Endothelial cell of umbilical vein (primary cell): ENCODE measurements around the gene ZBTB7C. TPM values are rescaled to one million over a fixed set of nuclear protein-coding genes. Genes with fewer than 3 reads are reported as not detected.

Experiments
- BruUV-seq: library from RNA; stranded (reverse); fragments of 400-500 nt; replicated peaks from 2 replicates; lab custom pipeline; 2021; lab: Mats Ljungman, UMichigan
- CTCF ChIA-PET: fragments of 300-600, 350-600 bp; sonication (Branson Sonifier 250); formaldehyde crosslinking; loops from one replicate; lab custom pipeline; 2021; ENCODE audit warnings: antibody characterized with exemption, inconsistent platforms; lab: Charles Lee
- POLR2A ChIA-PET: fragments of 300-600, 350-600 bp; sonication (Branson Sonifier 250); formaldehyde crosslinking; loops from one replicate; lab custom pipeline; 2021; ENCODE audit warnings: antibody characterized with exemption, inconsistent platforms; lab: Charles Lee
- DNase-seq: peaks from one replicate; pipeline ENCODE4 v3.0.0-alpha.2; 2011; ENCODE audit warnings: low read depth, low spot score
- FAIRE-seq: peaks from 2 replicates; lab custom pipeline; 2011; peaks lifted over from hg19 to GRCh38; lab: Jason Lieb, UNC
- H2AFZ ChIP-seq: 2 replicates; pipeline ENCODE4 v1.6.0; 2012; ENCODE audit warnings: low read depth, low read length, control low read depth, inconsistent platforms
- H3K27ac ChIP-seq: 2 replicates; pipeline ENCODE4 v1.5.1; 2011; ENCODE audit warnings: low read depth, mild to moderate bottlenecking, control low read depth, low read length, moderate library complexity; ENCODE audit not compliant: insufficient read depth
- H3K27me3 ChIP-seq, 2 experiments: 2 replicates each; pipeline versions ENCODE4 v1.6.0 to v1.6.1; 2011; ENCODE audit warnings: low read length in 2 of 2, mixed read lengths in 1 of 2; ENCODE audit not compliant: control insufficient read depth in 2 of 2, insufficient read depth in 2 of 2
- H3K36me3 ChIP-seq, 2 experiments: 2 replicates in 1 of 2; 3 replicates in 1 of 2; pipeline ENCODE4 v1.5.1; 2011; ENCODE audit warnings: low read length in 2 of 2, mild to moderate bottlenecking in 1 of 2, moderate library complexity in 1 of 2; ENCODE audit not compliant: control insufficient read depth in 2 of 2, insufficient read depth in 2 of 2; ENCODE audit errors: extremely low read depth in 1 of 2
- H3K4me1 ChIP-seq: 3 replicates; pipeline ENCODE4 v1.5.1; 2011; ENCODE audit warnings: mild to moderate bottlenecking, low read length; ENCODE audit not compliant: control insufficient read depth, insufficient read depth; ENCODE audit errors: extremely low read depth
- H3K4me2 ChIP-seq: 2 replicates; pipeline ENCODE4 v1.6.1; 2011; ENCODE audit warnings: low read length, control low read depth, mixed read lengths; ENCODE audit not compliant: insufficient read depth
- H3K4me3 ChIP-seq, 3 experiments: fragments of 200-600 bp in 1 of 3; sonication (generic), shearing (Covaris generic) in 1 of 3; replicated peaks in 1 of 3; 2 replicates each; pipeline ENCODE4 v1.5.1; 2011 to 2016; ENCODE audit warnings: control low read depth in 3 of 3, low read length in 3 of 3, mild to moderate bottlenecking in 2 of 3, inconsistent platforms in 1 of 3, low read depth in 1 of 3, moderate library complexity in 1 of 3; ENCODE audit not compliant: insufficient read depth in 1 of 3
- H3K79me2 ChIP-seq: 2 replicates; pipeline ENCODE4 v1.6.0; 2012; ENCODE audit warnings: low read length, inconsistent platforms; ENCODE audit not compliant: control insufficient read depth, insufficient read depth
- H3K9ac ChIP-seq: replicated peaks from 2 replicates; pipeline ENCODE3; 2011; ENCODE audit warnings: low read length, control low read depth; ENCODE audit not compliant: insufficient read depth; ENCODE audit errors: extremely low read depth
- H3K9me1 ChIP-seq: replicated peaks from 3 replicates; pipeline ENCODE4 v1.6.0; 2011; ENCODE audit warnings: mild to moderate bottlenecking, low read length; ENCODE audit not compliant: control insufficient read depth, insufficient read depth; ENCODE audit errors: extremely low read depth
- H3K9me3 ChIP-seq: replicated peaks from 2 replicates; pipeline ENCODE4 v1.5.1; 2012; ENCODE audit warnings: low read length, inconsistent platforms; ENCODE audit not compliant: control insufficient read depth, insufficient read depth
- H4K20me1 ChIP-seq: replicated peaks from 2 replicates; pipeline ENCODE3; 2011; ENCODE audit warnings: mild to moderate bottlenecking, low read length; ENCODE audit not compliant: control insufficient read depth, insufficient read depth; ENCODE audit errors: extremely low read depth
- EZH2 ChIP-seq: IDR thresholded peaks from 2 replicates; pipeline ENCODE4 v1.6.1; 2012; ENCODE audit warnings: borderline replicate concordance, low read depth, mild to moderate bottlenecking, moderate library complexity, low read length, inconsistent platforms; ENCODE audit not compliant: severe bottlenecking
- FOS ChIP-seq: IDR thresholded peaks from 2 replicates; pipeline ENCODE4 v1.6.1; 2011; ENCODE audit warnings: mild to moderate bottlenecking, low read length, moderate library complexity, borderline replicate concordance; ENCODE audit not compliant: insufficient read depth
- GATA2 ChIP-seq: IDR thresholded peaks from 2 replicates; pipeline ENCODE4 v1.7.0; 2011; ENCODE audit warnings: low read depth, mild to moderate bottlenecking, moderate library complexity, mixed read lengths, low read length; ENCODE audit not compliant: insufficient read length, insufficient read depth
- JUN ChIP-seq: IDR thresholded peaks from 2 replicates; pipeline ENCODE4 v1.6.1; 2011; ENCODE audit warnings: borderline replicate concordance, low read depth; ENCODE audit not compliant: insufficient read length, insufficient read depth
- MYC ChIP-seq: IDR thresholded peaks from one replicate; pipeline ENCODE4 v1.6.1; 2011; ENCODE audit warnings: mild to moderate bottlenecking, low read depth, low read length
- POLR2A ChIP-seq: IDR thresholded peaks from 2 replicates; pipeline ENCODE4 v1.6.1; 2012; ENCODE audit warnings: low read depth, mild to moderate bottlenecking, control low read depth, low read length
- POLR2AphosphoS5 ChIP-seq: IDR thresholded peaks from 2 replicates; pipeline ENCODE4 v1.6.1; 2012; ENCODE audit warnings: low read depth, mild to moderate bottlenecking, control low read depth, low read length, moderate library complexity; ENCODE audit not compliant: insufficient read depth
- dilution Hi-C: fragments of 300-500 bp; cut with MboI; formaldehyde crosslinking; loops from one replicate; pipeline ENCODE4 v1.15.0; 2019; ENCODE audit warnings: low sequenced_read_pairs; ENCODE audit not compliant: extremely low pct_ligation_motif_present
- intact Hi-C: fragments of 100-400 bp; cut with micrococcal nuclease; formaldehyde crosslinking; loops from one replicate; pipeline ENCODE4 v1.10.0; 2022
- polyA plus RNA-seq, 4 experiments: library from polyadenylated mRNA; depleted of rRNA in 3 of 4; stranded (reverse) in 3 of 4; unstranded in 1 of 4; fragments of >200 nt; gene quantifications; 2 replicates each; pipeline versions ENCODE4 v1.2.1 to v1.2.3, GENCODE V29; 2011 to 2012; ENCODE audit warnings: missing spikeins in 1 of 4
- total RNA-seq: library from RNA; stranded (reverse); gene quantifications from 2 replicates; pipeline ENCODE4 v1.2.3, GENCODE V29; 2021
- TF ChIP-seq, protein P1 (sequence below): IDR thresholded peaks from 2 replicates; pipeline ENCODE4 v1.6.1; 2011; ENCODE audit not compliant: insufficient read depth, insufficient read length
- TF ChIP-seq, protein P2 (sequence below), 2 donors: IDR thresholded peaks; 1 replicate in 1 of 2; 2 replicates in 1 of 2; pipeline ENCODE4 v1.5.1; 2011; ENCODE audit warnings: low read length in 2 of 2, mild to moderate bottlenecking in 2 of 2, moderate library complexity in 2 of 2, control low read depth in 1 of 2, inconsistent platforms in 1 of 2, low read depth in 1 of 2; ENCODE audit not compliant: insufficient read depth in 1 of 2; ENCODE audit errors: extremely low read depth in 1 of 2

The ZBTB7C gene
- total and polyA plus RNA-seq, 2 donors (not counting 3 experiments of a cell fraction or from before 2014, with no cell fraction given) = not detected

DNA sequence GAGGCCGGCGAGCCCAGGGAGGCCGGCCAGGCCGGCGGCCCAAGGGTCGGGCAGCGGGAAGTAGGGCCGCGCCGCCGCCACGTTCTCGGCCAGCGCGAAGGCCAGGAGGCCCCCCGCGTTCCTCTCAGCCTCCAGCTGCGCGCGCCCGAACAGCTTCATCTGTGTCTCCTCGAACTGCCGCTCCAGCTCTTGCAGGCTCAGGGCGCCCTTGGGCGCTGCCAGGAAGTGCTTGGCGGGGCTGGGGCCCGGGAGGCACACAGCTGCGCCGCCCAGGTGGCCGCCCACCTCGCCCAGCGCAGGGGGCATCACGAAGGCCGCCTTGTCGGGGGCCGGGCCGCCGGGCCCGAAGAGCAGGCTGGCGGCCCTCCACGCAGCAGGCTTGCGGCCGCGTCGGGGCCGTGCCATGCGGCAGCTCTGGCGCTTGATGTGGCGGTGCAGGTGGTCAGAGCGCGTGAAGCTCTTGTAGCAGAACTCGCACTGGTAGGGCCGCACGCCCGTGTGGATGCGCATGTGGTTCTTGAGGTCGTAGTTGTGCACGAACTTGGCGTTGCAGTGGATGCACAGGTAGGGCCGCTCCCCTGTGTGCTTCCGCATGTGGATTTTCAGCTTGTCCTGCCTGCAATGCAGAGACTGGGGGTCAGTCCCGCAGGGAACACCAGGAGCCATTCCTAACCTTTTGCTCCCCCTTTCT is 379.7 kb downstream of the ZBTB7C start:
- Histone ChIP-seq H3K79me2 (no peaks in the 10 kb centered on the region), H3K36me3 (no peaks in the 10 kb centered on the region), H3K9me3 (no peaks in the 10 kb centered on the region), H4K20me1 (no peaks in the 10 kb centered on the region), H3K4me2 (no peak overlapping the region), H3K4me3 (no peak overlapping the region), H3K9me1 (no peaks in the 10 kb centered on the region), H3K27ac (no peak overlapping the region), H3K27me3 (no peaks in the 10 kb centered on the region), H2AFZ (no peak overlapping the region), H3K9ac (no peak overlapping the region), H3K4me1 (no peaks in the 10 kb centered on the region)
- intact Hi-C loops (no loop called here), dilution Hi-C loops (no loop called here)
- ChIA-PET CTCF (interaction anchor here (1.5 to 2.6 kb wide), 6 partner anchors 9 to 416 kb away, joined by 5 to 37 read pairs (median 9); no protein-coding TSS in a partner anchor), POLR2A (no interaction called here)
- DNase-seq (no peak), FAIRE-seq (no peak)
- BruUV-seq = no TSS peak
- TF ChIP-seq, protein P1, sequence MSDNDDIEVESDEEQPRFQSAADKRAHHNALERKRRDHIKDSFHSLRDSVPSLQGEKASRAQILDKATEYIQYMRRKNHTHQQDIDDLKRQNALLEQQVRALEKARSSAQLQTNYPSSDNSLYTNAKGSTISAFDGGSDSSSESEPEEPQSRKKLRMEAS = no peak
- TF ChIP-seq JUN = no peak
- no peak for TF ChIP-seq POLR2A
- TF ChIP-seq MYC = no peak
- TF ChIP-seq, protein P2, sequence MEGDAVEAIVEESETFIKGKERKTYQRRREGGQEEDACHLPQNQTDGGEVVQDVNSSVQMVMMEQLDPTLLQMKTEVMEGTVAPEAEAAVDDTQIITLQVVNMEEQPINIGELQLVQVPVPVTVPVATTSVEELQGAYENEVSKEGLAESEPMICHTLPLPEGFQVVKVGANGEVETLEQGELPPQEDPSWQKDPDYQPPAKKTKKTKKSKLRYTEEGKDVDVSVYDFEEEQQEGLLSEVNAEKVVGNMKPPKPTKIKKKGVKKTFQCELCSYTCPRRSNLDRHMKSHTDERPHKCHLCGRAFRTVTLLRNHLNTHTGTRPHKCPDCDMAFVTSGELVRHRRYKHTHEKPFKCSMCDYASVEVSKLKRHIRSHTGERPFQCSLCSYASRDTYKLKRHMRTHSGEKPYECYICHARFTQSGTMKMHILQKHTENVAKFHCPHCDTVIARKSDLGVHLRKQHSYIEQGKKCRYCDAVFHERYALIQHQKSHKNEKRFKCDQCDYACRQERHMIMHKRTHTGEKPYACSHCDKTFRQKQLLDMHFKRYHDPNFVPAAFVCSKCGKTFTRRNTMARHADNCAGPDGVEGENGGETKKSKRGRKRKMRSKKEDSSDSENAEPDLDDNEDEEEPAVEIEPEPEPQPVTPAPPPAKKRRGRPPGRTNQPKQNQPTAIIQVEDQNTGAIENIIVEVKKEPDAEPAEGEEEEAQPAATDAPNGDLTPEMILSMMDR (IDR thresholded peaks at IDR 0.05; ENCODE audit: extremely low read depth in 1 of 2, insufficient read depth in 1 of 2, low read depth in 1 of 2, low read length in 2 of 2) = no peak
- no peak for TF ChIP-seq GATA2
- no peak for TF ChIP-seq POLR2AphosphoS5
- TF ChIP-seq EZH2 = no peak
- no peak for TF ChIP-seq FOS
